Measurements from ENCODE around the gene CSNK1E. TPM values are rescaled to one million over a fixed set of nuclear protein-coding genes. Genes with fewer than 3 reads are reported as not detected.

CSNK1E gene
- total and polyA plus RNA-seq, 12 donors = 64.1 to 88.1 (median 79.3) TPM

GRCh38 chr22:38249803-38250642 is 67.2 kb downstream of the CSNK1E start:
- no peak for DNase-seq
- Histone ChIP-seq H3K36me3 (peaks cover 0 to 31% (median 17%) of the 10 kb centered on the region in 9 donors), H3K4me3 (no peak overlapping the region), H3K27me3 (no peaks in the 10 kb centered on the region), H3K27ac (peak overlapping the region in 4 of 10 donors; percentile 17 to 47 (median 36)), H3K4me1 (peaks cover 7 to 73% (median 46%) of the 10 kb centered on the region in 9 donors), H3K9me3 (peaks cover 0 to 7% (median 0%) of the 10 kb centered on the region in 11 donors)
- no peak for ATAC-seq
- TF ChIP-seq CTCF (IDR thresholded peaks at IDR 0.05) = no peak
- intact Hi-C loops (cut with DNase I) = no loop called here
- WGBS, 2 donors = 91% methylated on average over 25 of the region's 25 CpGs

- intact Hi-C loops (cut with DNase I) = no loop called here
- Histone ChIP-seq H3K27me3 (no peaks in the 10 kb centered on the region), H3K4me1 (peaks cover 7 to 69% (median 43%) of the 10 kb centered on the region in 9 donors), H3K4me3 (no peak overlapping the region), H3K9me3 (peaks cover 0 to 7% (median 0%) of the 10 kb centered on the region in 11 donors), H3K36me3 (peaks cover 0 to 38% (median 23%) of the 10 kb centered on the region in 9 donors), H3K27ac (no peak overlapping the region)
- ATAC-seq = no peak
- TF ChIP-seq CTCF (IDR thresholded peaks at IDR 0.05) = no peak
- WGBS, 2 donors = 95 to 98% methylated on average over 3 of the region's 3 CpGs
- no peak for DNase-seq
These were observed 67.9 kb downstream of the CSNK1E start for GRCh38 chr22:38249301-38249700.

- no peak for DNase-seq
- no peak for TF ChIP-seq CTCF (IDR thresholded peaks at IDR 0.05)
- H3K4me3 ChIP-seq = no peak overlapping the region
- peaks cover 0 to 45% (median 23%) of the 10 kb centered on the region in 9 donors for H3K36me3 ChIP-seq
- no peak for ATAC-seq
- WGBS, 2 donors = 95 to 98% methylated on average over 6 of the region's 6 CpGs
- peaks cover 0 to 7% (median 0%) of the 10 kb centered on the region in 11 donors for H3K9me3 ChIP-seq
- no peaks in the 10 kb centered on the region for H3K27me3 ChIP-seq
- intact Hi-C loops (cut with DNase I) = no loop called here
- H3K4me1 ChIP-seq = peaks cover 7 to 69% (median 47%) of the 10 kb centered on the region in 9 donors
- H3K27ac ChIP-seq = peak overlapping the region in 1 of 10 donors; percentile 34
These were observed 69.0 kb downstream of the CSNK1E start for GRCh38 chr22:38248280-38248679.

GRCh38 chr22:38247713-38248112 is 69.5 kb downstream of the CSNK1E start:
- peaks cover 0 to 50% (median 23%) of the 10 kb centered on the region in 9 donors for H3K36me3 ChIP-seq
- H3K27ac ChIP-seq = peak overlapping the region in 7 of 10 donors; percentile 34 to 77 (median 72)
- DNase-seq (no peak), ATAC-seq (no peak)
- H3K9me3 ChIP-seq = peaks cover 0 to 7% (median 0%) of the 10 kb centered on the region in 11 donors
- no peaks in the 10 kb centered on the region for H3K27me3 ChIP-seq
- TF ChIP-seq CTCF (IDR thresholded peaks at IDR 0.05) = no peak
- WGBS, 2 donors = 85 to 93% methylated on average over 12 of the region's 12 CpGs
- no peak overlapping the region for H3K4me3 ChIP-seq
- intact Hi-C loops (cut with DNase I) = no loop called here
- peaks cover 7 to 75% (median 51%) of the 10 kb centered on the region in 9 donors for H3K4me1 ChIP-seq
